Activated naive CD4-positive, alpha-beta T cell treated with anti-CD3 and anti-CD28 coated beads, Interleukin-2, amount 50 U/mL, for 24 hours (primary cell): Measurements from ENCODE around the gene BCAS3.

Experiments
- H3K27ac Mint-ChIP-seq: one replicate; pipeline ENCODE4 v1.8.0; 2021; ENCODE audit warnings: mild to moderate bottlenecking, mixed read lengths
- H3K27me3 Mint-ChIP-seq: one replicate; pipeline ENCODE4 v1.8.0; 2021; ENCODE audit warnings: mixed read lengths
- H3K36me3 Mint-ChIP-seq: one replicate; pipeline ENCODE4 v1.8.0; 2021; ENCODE audit warnings: mixed read lengths
- H3K4me1 Mint-ChIP-seq: one replicate; pipeline ENCODE4 v1.8.0; 2021; ENCODE audit warnings: mixed read lengths
- H3K4me3 Mint-ChIP-seq: one replicate; pipeline ENCODE4 v1.8.0; 2021; ENCODE audit warnings: mild to moderate bottlenecking, mixed read lengths
- H3K9me3 Mint-ChIP-seq: one replicate; pipeline ENCODE4 v1.8.0; 2021; ENCODE audit warnings: mixed read lengths

Gene BCAS3

DNA sequence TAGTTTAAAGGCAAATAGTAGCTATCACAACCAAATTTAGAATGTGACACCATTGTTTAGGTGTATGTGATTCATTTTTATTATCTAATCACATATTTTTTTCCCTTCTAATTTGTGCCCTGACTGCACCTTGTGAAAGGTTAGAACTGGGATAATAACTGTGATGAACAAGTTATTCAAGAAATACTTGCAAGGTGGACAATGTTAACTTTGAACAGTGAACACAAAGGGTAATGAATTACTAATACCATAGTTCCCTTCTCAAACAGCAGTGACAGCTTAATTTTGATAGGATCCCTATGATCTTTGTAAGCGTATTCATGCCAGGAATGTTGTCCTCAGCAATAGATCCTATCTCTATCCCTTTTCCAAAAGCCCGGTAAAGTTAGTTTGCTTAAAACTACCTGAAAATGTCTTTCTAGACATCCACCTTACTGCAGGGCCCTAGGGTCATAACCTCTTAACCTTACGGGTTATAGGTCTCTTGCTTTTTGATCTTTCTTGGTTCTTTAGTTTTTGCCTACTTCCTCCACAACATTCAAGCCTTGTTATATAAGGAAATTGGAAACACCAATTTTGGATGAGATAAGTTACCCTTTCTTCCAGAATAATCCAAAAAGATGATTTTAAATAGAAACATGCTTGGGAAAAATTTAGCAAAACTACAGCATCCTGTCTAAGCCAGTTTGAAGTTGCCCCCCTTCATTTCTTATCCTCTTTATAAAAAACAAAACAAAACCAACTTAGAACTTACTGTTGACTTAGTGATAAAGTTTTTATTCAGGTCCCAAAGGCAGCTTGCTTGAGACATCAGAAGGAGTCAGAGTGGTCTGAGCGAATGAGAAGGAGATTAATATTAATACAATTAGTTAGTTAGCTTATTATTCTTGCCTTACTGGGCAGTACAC lies 522.0 kb downstream of the BCAS3 start:
- Mint-ChIP-seq H3K27ac (no peak overlapping the region), H3K27me3 (no peaks in the 10 kb centered on the region), H3K36me3 (peaks cover 3% of the 10 kb centered on the region), H3K4me3 (no peak overlapping the region), H3K4me1 (no peaks in the 10 kb centered on the region), H3K9me3 (no peaks in the 10 kb centered on the region)

DNA sequence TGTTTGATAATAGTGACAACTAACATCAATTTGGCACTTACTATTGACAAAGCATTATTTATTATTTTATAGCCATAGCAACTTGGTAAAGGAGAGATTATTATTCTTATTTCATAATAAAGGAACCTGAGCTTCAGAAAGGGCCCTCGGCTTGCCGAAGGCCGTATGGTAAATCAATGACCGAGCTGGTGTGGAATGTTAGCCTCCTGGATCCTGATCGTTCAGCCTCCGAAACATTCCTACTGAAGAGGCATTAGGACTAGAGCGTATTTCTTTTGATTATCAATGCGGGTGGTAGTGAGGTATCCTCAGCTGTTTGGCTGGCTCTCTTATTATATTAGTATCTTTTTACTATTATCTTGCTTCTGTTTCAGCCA lies 522.7 kb downstream of the BCAS3 start:
- Mint-ChIP-seq H3K36me3 (peaks cover 3% of the 10 kb centered on the region), H3K27me3 (no peaks in the 10 kb centered on the region), H3K4me1 (no peaks in the 10 kb centered on the region), H3K4me3 (no peak overlapping the region), H3K9me3 (no peaks in the 10 kb centered on the region), H3K27ac (no peak overlapping the region)

- Mint-ChIP-seq H3K27me3 (no peaks in the 10 kb centered on the region), H3K36me3 (peaks cover 3% of the 10 kb centered on the region), H3K9me3 (no peaks in the 10 kb centered on the region), H3K4me3 (no peak overlapping the region), H3K27ac (no peak overlapping the region), H3K4me1 (no peaks in the 10 kb centered on the region)
Measured at GRCh38 chr17:61201211-61201610, 523.6 kb downstream of the BCAS3 start.

GRCh38 chr17:61202564-61202963 lies 524.9 kb downstream of the BCAS3 start:
- Mint-ChIP-seq H3K4me1 (no peaks in the 10 kb centered on the region), H3K9me3 (no peaks in the 10 kb centered on the region), H3K27ac (no peak overlapping the region), H3K27me3 (no peaks in the 10 kb centered on the region), H3K36me3 (peaks cover 3% of the 10 kb centered on the region), H3K4me3 (no peak overlapping the region)

DNA sequence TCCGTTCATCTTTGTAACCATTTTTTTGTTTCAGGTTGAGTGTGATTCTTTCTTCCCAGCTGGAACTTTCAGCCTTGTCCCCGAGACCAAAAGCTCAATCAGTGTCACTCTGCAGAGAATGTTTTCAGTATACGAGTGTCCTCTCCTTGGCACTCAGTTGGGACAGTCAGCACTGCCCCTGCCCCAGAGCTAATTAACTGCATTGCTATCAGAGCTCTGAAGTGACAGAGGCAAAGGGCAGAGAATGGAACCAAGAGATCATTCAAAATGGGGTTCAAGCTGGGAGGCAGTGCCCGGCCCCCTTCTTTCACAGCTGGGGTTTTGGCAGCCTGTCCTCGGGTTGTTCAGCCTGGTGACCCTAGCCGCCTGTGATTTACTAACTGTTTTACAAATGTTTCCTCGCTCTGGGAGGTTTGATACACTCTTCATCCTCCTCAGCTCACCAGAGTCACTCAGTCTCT lies 526.0 kb downstream of the BCAS3 start:
- no peaks in the 10 kb centered on the region for H3K9me3 Mint-ChIP-seq
- H3K27ac Mint-ChIP-seq, result no peak overlapping the region
- H3K4me3 Mint-ChIP-seq, result no peak overlapping the region
- no peaks in the 10 kb centered on the region for H3K27me3 Mint-ChIP-seq
- peaks cover 3% of the 10 kb centered on the region for H3K36me3 Mint-ChIP-seq
- H3K4me1 Mint-ChIP-seq, result no peaks in the 10 kb centered on the region

- no peaks in the 10 kb centered on the region for H3K9me3 Mint-ChIP-seq
- no peaks in the 10 kb centered on the region for H3K27me3 Mint-ChIP-seq
- H3K36me3 Mint-ChIP-seq, result peaks cover 3% of the 10 kb centered on the region
- H3K4me1 Mint-ChIP-seq, result no peaks in the 10 kb centered on the region
- no peak overlapping the region for H3K4me3 Mint-ChIP-seq
- H3K27ac Mint-ChIP-seq, result no peak overlapping the region
Measured at GRCh38 chr17:61204456-61204855, 526.8 kb downstream of the BCAS3 start.

DNA sequence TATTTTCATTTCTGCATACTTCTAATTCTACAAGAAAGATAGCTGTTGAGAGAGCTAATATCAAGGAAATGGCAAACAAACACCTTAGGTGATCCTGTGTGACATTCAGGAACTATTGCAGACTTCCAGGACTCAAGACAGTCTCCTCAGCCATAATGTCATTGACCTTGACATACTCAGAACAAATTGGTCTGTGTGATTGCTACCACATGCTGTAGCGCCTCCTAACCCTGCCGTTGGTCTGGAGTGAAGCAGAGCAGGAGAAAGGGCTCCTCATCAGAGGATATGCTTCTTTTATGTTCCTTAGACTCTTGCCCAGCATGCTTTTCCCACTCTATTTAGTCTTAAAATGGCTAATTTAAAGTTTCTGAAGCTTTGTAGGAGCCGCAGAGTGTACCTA lies 527.8 kb downstream of the BCAS3 start:
- peaks cover 3% of the 10 kb centered on the region for H3K36me3 Mint-ChIP-seq
- no peaks in the 10 kb centered on the region for H3K4me1 Mint-ChIP-seq
- H3K4me3 Mint-ChIP-seq, result no peak overlapping the region
- H3K9me3 Mint-ChIP-seq, result no peaks in the 10 kb centered on the region
- no peaks in the 10 kb centered on the region for H3K27me3 Mint-ChIP-seq
- no peak overlapping the region for H3K27ac Mint-ChIP-seq

GRCh38 chr17:61205931-61206330 lies 528.3 kb downstream of the BCAS3 start:
- Mint-ChIP-seq H3K27ac (no peak overlapping the region), H3K4me1 (no peaks in the 10 kb centered on the region), H3K36me3 (peaks cover 3% of the 10 kb centered on the region), H3K27me3 (no peaks in the 10 kb centered on the region), H3K4me3 (no peak overlapping the region), H3K9me3 (no peaks in the 10 kb centered on the region)

- Mint-ChIP-seq H3K4me1 (no peaks in the 10 kb centered on the region), H3K4me3 (no peak overlapping the region), H3K9me3 (no peaks in the 10 kb centered on the region), H3K36me3 (peaks cover 3% of the 10 kb centered on the region), H3K27ac (no peak overlapping the region), H3K27me3 (no peaks in the 10 kb centered on the region)
Measured at GRCh38 chr17:61206922-61207321, 529.3 kb downstream of the BCAS3 start.

GRCh38 chr17:61208301-61209105 lies 530.9 kb downstream of the BCAS3 start:
- Mint-ChIP-seq H3K27ac (no peak overlapping the region), H3K9me3 (no peaks in the 10 kb centered on the region), H3K4me3 (no peak overlapping the region), H3K36me3 (peaks cover 2% of the 10 kb centered on the region), H3K4me1 (no peaks in the 10 kb centered on the region), H3K27me3 (no peaks in the 10 kb centered on the region)

DNA sequence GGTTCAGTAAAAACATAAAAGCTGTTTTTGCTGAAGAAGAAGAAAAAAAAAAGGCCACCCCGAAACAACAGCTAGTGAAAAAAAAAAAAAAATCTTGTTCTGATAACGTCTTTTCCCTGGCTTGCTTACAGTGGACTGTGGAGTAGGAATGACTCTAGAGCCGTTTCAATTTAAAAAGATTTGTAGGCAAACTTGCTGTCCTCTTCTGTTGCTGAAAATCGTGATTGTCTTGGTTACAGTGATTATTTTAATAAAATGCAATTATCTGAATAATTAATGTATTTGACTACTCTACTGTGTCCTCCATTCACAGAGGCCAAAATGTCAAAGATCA lies 531.4 kb downstream of the BCAS3 start:
- Mint-ChIP-seq H3K9me3 (no peaks in the 10 kb centered on the region), H3K27ac (no peak overlapping the region), H3K4me3 (no peak overlapping the region)

DNA sequence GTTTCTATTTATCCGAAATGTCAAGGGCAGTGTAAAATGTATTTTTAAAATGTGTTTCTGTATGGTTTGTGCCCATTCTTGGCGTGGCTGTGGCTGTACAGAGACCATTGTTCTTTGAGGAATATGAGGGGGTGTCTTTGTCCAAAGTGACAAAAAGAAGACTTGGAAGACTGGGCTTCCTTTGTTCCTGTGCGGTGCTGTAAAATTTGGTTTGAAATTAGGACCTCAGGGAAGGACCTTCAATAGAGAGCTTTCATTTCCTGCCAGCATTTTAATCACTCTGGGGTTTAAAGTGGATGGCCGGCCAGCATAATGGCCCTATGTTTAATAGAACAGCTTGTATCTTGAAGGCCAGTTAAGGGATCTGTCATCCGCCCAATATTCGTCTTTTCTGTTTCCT lies 531.9 kb downstream of the BCAS3 start:
- Mint-ChIP-seq H3K4me3 (no peak overlapping the region), H3K9me3 (no peaks in the 10 kb centered on the region), H3K27ac (no peak overlapping the region), H3K4me1 (no peaks in the 10 kb centered on the region), H3K27me3 (no peaks in the 10 kb centered on the region), H3K36me3 (no peaks in the 10 kb centered on the region)

More for the DNA sequence above, 531.4 kb downstream of the BCAS3 start:
- Mint-ChIP-seq H3K27me3 (no peaks in the 10 kb centered on the region), H3K4me1 (no peaks in the 10 kb centered on the region), H3K36me3 (no peaks in the 10 kb centered on the region)

GRCh38 chr17:61211236-61211635 lies 533.6 kb downstream of the BCAS3 start:
- H3K4me1 Mint-ChIP-seq, result no peaks in the 10 kb centered on the region
- no peaks in the 10 kb centered on the region for H3K9me3 Mint-ChIP-seq
- H3K27me3 Mint-ChIP-seq, result no peaks in the 10 kb centered on the region
- no peak overlapping the region for H3K27ac Mint-ChIP-seq
- no peak overlapping the region for H3K4me3 Mint-ChIP-seq
- H3K36me3 Mint-ChIP-seq, result no peaks in the 10 kb centered on the region

DNA sequence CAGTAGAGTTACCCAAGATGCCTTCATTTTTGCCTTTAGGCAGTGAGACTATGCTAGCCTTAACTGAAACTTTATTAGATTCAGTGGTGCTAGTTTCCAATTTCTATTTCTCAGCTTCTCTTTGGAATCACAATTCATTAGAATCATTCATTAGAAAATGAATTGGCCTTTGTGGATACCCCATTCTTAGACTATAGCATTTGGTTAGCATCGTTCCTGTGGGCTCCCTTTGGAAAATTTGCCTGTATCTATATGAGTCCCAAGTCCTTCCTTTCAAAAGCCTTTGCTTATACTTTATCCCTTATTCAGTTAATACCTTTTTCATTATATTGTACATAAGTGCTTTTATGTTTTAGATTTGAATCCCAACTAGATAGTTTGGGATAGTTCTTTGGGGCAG lies 535.0 kb downstream of the BCAS3 start:
- Mint-ChIP-seq H3K36me3 (no peaks in the 10 kb centered on the region), H3K4me1 (no peaks in the 10 kb centered on the region), H3K4me3 (no peak overlapping the region), H3K27ac (no peak overlapping the region), H3K27me3 (no peaks in the 10 kb centered on the region), H3K9me3 (no peaks in the 10 kb centered on the region)

DNA sequence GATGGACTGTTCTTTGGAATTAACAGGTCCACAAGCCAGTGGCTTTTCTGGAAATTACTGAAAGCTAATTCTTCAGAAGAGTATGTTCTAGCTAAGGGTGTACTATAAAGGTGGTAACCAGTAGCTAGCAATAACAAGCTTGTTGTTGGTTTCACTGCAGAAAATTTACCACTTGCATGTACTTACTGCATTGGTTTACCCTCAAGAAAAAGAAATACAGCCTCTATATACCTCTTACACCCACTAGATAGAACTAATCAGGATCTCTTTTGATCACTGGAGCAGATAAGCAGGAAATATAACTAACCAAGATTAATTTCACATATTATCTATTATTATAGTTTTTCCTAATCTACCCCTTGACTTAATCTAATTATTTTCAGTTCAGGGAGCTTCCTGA lies 537.1 kb downstream of the BCAS3 start:
- Mint-ChIP-seq H3K36me3 (no peaks in the 10 kb centered on the region), H3K4me3 (no peak overlapping the region), H3K9me3 (no peaks in the 10 kb centered on the region), H3K27ac (no peak overlapping the region), H3K27me3 (no peaks in the 10 kb centered on the region), H3K4me1 (peaks cover 10% of the 10 kb centered on the region)

GRCh38 chr17:61216066-61216465 lies 538.4 kb downstream of the BCAS3 start:
- H3K4me3 Mint-ChIP-seq, result no peak overlapping the region
- H3K36me3 Mint-ChIP-seq, result no peaks in the 10 kb centered on the region
- H3K9me3 Mint-ChIP-seq, result no peaks in the 10 kb centered on the region
- H3K4me1 Mint-ChIP-seq, result peaks cover 19% of the 10 kb centered on the region
- H3K27ac Mint-ChIP-seq, result no peak overlapping the region
- no peaks in the 10 kb centered on the region for H3K27me3 Mint-ChIP-seq
